GM18870 (cell line): ENCODE measurements around the gene DDR2.
"Not testable (repeated sequence)": the region's sequence is repeated elsewhere in the genome, so short reads cannot be mapped to it uniquely, and the experiment has no call there.

ENCODE experiments used
- ATAC-seq: cut with Tn5 transposase; IDR thresholded peaks from one replicate; pipeline ENCODE4 v1.9.1; 2021; ENCODE audit warnings: moderate library complexity; ENCODE audit not compliant: unreplicated experiment

DDR2 gene

DNA sequence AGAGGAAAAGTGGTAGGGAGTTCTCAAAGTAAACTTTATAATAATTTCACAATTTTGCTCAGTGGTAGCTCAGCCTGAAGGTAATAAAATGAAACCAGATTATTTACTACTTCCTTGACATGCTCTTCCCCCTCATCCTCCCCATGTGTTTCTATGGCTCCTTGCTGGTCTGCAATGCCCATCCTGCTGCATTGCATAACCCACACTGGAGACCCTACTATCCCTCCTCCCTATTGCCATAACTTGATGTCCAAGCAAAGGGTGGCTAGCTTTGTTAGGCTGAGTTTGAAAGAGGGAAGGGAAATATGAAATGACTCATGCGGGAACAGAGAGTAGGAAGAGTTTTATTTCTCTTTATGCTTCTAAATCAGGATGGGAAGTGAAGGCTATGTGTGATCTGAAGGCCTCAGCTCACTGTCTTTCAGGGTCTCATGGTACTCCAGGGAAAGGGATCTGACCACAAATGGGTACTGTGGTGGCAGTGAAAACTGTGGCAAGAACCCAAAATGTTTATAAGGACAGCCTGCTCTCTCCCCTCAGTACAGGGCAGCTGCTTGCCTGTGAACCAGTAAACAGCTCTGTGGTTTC is 121.8 kb downstream of the DDR2 start:
- ATAC-seq: no peak

DNA sequence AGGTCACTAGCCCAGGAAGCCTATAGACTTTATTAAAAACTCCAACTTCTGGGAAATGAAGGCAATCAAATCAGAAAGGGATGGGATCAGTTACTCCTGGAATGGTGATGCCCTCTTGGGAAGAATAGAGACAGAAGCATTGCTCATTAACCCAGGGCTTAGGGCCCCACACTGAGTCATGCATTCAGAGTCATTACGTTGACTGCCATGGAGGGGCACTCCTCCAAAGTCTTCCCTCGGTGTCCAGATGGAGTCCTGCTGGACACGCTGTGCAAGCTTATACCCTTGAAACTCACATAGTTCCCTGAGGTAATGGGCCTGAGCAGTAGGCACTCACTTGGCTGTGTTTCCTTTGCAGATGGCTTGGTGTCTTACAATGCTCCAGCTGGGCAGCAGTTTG is 123.0 kb downstream of the DDR2 start:
- no peak for ATAC-seq

DNA sequence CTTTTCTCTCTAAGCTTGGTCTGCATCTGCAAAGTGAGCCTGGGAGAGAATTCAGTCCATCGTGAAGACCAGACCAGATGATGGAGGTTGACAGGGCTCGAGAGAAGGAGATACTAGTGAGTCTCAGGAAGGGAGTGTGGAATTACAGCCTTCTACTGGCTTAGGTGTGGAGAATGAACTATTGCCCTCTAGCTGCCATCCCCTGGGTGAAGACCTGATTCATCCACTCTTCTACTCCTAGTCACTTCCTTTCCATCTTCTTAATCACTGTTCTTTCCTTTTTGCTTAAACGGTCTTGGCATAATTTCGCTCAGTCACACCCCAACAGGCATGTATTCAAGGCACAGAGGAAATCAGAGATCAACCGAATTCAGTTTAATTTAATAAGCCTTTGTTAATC is 124.3 kb downstream of the DDR2 start:
- no peak for ATAC-seq

DNA sequence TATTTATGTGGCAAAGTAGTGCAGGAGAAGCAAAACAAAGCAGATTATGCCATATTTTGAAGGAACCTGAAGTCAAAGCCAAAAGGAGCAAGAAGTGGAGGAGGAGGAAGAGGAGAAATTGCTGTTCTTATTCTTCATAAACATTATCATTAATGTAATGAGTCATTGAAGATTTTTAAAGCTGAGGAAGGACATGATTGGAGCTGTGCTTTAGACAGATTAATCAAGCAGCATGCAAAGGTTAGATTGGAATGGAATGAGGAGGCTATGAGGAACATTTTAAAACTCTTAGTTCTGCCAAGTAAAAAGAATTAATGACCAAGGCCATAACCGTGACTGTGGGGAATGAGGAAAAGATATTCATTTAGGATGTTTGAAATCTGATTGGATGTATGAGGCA is 125.2 kb downstream of the DDR2 start:
- ATAC-seq: no peak

DNA sequence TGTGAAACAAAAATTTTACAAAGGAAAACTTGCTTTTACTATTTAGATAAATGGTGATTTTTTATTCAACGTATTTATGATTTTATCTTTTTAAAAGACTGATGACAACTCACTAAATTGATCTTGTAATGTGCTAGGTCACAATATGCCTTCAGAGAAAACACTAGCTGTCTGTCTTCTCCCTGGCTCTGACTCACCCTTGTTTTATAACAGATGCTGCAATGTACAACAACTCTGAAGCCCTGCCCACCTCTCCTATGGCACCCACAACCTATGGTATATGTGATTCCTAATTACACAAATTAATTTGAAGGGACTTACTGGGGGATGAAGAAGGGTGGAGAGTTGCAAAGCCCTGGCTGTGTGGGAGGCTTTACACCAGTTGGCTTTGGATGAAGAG is 133.5 kb downstream of the DDR2 start:
- ATAC-seq: no peak

DNA sequence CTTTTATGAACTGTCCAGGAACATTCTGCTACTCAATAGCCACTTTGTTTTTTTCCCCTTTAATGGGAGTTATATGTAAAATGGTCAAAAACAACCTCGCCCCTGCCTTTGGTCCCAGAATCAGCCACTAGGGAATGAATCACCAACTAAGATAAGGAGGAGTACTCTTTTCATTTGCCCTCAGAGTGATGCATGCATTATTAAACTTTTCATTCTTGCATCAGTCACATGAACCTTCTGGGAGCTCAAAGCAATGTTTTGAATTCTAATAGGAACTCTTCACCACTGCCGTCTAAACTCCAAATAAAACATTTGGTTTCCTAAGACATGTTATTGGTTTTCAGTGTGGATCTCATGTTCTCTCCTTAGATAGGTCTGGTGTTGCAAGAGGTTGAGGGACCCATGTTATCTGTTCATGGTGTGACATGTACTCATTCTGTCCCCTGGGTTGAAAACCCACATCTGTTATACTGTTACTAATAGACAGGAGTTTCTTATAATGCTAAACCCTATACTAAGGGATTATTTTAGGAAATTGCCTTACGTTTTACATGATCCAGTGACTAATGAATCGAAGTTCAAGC is 140.4 kb downstream of the DDR2 start:
- no peak for ATAC-seq

DNA sequence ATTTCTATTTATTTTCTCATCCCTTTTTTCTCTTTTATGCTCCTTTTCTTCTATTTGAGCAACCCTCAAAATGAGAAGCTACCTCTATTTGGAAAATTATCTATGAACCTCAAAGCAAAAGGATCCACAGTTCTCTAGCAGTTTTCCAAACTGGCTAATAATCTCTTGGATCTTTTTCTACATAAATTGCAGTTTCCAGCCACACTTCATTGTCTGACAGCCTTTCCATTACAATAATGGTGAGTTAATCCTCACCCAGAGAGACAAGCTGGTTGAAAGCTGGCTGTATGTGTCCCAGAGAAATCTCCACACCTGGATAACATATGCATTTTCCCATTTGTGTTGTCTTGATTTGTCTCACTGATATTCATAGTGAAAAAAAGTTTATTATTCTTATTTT is 141.7 kb downstream of the DDR2 start:
- no peak for ATAC-seq

DNA sequence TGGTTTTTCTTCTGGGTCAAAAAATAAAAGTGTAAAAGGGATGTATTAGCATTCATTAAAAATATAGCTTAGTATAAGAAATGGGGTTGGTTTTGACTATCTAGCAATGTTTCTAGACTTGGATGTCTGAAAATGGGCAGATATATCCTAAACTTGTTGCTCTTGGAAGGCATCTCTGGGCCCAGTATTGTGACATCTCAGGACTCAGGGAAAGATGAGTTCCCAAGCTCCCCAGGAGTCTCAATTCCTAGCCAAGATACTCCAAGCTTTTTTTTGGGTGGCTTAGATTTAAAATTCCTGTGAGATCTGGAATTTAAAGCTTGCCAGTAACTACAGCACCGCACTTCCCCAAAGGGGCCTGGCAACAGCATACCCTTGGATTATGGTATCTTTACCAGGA is 146.8 kb downstream of the DDR2 start:
- ATAC-seq: no peak

DNA sequence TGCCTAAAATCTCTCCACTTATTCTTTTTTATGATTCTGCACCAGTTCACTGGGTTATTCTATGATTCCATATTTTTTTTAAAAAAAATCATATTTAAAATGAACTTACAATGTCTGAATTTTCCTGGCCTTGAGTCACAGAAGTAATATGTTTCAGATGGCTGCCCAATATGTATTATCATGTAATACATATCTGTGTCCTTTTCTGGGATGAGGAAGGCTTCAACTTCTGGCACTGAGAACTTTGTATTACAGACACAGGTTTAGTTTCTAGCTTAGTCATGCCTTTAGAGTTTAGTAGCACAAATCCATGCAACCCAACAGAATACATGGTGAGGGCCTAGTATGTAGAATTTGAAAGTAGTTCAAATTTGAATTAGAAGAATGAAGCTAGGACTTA is 150.4 kb downstream of the DDR2 start:
- no peak for ATAC-seq

DNA sequence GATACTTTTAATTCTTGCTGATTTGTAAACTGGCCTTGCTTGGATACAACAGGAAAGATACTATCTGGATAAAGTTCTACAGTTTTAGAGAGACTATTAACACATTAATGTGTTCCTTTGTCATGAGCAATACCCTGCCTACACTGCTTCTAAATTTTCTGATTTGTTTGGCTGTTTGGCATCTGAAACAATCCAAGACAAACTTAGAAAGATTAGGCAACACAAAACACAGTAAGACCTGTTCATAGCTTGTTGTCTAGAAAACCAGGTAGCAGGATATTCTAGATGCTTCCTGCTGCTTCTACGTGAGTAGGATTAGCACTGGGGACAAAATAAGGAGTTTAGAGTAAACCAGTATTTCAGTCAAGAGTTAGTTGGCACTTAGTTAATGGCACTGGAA is 152.7 kb downstream of the DDR2 start:
- ATAC-seq: not testable (repeated sequence)

DNA sequence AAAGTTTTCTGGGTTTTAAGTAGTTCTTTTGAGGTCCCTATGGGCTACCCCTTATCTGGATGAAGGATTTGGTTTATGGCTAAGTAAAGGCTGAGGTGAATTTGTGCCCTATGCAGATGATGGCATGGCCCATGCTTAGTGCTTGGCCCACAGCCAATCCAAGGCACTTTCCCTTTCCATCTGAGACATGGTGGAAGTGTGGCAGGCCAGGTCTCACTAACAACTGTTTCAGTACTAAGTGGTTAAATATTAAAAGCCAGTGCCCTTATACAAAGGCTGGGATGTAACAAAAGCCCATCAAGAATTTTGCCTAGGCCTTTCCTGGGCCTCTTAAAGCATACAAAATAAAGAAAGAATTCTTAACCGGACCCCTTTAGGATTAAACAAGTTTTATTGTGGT is 156.5 kb downstream of the DDR2 start:
- not testable (repeated sequence) for ATAC-seq

DNA sequence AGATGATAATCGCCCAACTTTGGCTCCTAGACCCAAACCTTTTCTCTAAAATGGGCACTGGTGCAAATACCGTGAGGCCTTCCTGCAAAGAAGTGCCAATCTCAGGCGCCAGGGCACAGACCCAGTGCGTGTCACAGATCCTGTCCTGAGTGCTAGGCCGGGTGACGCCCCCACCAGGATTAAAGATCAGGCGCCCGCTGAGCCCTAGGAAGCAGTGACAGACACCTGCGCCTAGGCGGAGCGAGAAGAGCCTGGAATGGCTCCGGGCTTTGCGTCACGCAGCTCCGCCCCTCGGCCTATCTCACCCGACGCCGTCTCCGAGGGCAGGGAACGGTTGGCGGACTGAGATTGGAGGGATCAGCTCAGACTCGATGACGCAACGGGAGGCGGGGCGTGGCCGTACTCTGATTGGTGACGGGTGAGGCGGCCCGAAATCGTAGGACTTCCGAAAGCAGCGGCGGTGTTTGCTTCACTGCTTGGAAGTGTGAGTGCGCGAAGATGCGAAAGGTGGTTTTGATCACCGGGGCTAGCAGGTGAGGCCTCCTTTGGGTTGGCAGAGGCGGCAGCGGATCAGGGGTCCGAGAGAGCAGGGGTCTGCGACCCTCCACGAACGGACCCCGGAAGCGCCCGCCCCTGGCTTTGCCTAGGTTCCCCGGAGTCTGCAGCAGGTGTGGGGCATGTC is 158.2 kb downstream of the DDR2 start, which contains the start of gene HSD17B7:
TSS of gene HSD17B7 (plus strand) at position 400 of the 682 bp plus-strand sequence. CDS start at position 499, 99 bp downstream.
- ATAC-seq: peak; percentile 99

DNA sequence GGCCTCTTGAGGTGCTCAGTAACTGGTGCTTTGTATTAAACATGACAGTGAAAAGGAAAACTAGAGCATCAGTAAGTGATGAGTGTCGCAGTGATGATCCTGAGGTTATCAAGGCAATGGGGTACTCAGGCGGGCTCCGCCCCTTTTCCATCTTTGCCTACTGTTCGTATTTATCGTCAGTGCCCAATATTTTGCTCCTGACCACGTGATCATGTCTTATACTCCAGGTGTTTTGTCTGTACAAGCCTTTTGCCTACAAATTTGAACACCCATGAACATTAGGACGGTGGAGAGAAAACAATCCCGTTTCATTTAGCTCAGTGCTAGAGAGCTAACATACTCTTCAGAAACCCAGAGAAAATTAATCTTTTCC is 158.7 kb downstream of the DDR2 start:
- ATAC-seq: not testable (repeated sequence)

DNA sequence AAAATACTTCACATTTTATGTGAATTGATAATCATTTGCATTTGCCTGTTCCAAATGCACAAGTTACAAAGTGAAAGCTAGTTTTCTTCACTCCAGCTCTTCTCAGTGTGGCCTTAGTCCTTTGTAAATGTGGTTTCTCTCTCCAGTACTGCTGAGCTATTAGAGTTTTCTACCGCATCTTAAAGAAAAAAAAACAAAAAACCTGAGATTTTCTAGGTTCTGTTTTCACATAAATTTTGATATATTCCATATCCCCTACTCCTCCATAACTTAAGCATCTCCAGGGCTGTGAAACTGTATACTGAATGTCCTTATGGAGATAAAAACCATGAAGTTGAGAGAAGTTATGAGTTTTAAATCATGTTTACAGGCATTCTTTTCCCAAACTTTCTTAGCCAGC is 162.0 kb downstream of the DDR2 start:
- ATAC-seq: not testable (repeated sequence)

DNA sequence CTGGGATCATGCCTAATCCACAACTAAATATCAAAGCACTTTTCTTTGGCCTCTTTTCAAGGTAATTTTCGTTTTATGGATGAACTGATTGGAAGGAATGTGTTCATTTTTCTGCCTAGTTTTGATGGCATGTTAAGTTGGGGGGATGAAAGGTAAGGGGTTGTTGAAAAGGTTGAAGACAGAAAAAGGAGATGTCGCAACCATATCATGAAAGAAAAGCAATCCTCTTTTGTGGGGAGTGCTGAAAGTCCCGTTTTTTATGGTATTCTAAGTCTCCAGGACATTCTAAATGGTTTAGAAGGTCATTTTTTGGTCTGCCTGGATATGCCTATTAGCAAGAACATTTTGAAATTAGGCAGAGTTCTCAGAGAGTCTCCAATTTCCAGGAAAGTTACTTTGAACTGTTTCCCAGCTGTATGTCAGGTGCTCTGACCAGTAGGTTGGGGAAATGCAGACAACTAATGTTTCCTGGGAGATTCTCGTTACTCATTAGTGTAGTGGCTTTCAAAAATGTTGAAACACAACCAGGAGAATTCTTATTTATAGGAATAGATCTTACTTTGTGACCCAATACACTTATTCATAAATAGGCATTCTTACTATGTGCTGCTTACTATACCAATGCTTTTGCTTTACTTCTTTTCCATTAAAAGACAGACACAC is 164.5 kb downstream of the DDR2 start:
- not testable (repeated sequence) for ATAC-seq

DNA sequence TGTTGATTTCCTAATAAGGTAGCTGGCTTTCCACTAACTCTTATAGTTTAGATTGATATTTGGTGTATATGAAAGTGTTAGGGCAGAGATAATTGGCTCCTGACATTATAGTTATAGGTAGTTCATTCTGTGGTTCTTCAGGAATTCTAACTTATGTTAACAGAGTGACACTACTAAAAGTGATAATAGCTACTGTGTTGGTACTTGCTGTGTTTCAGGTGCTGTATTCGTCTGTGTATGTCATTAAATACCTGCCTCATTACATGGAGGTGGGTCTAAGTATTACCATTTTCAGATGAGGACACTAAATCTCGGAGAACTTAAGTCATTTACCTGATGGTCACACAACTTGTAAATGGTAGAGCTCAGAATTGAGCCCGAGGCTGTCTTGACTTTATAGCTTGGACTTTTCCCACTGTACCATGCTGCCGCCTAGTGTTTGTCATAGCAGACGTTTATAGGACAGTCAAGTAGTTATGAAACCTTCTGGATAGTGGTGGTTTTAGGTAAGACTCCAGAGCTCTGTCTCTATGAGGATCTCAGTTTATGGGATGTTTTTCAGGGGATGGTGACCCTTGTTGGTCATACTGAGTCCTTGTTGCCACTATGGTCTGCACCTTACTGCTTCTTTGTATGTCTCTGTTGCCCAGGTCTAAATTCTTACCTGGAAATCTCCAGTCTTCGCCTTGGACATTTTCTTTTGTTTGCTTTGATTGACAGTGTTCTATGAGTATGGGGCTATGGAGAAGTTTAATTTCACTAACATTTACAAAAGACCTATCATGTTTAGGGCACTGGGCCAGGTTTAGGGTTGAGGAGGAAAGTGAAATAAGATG is 167.9 kb downstream of the DDR2 start:
- ATAC-seq: not testable (repeated sequence)

DNA sequence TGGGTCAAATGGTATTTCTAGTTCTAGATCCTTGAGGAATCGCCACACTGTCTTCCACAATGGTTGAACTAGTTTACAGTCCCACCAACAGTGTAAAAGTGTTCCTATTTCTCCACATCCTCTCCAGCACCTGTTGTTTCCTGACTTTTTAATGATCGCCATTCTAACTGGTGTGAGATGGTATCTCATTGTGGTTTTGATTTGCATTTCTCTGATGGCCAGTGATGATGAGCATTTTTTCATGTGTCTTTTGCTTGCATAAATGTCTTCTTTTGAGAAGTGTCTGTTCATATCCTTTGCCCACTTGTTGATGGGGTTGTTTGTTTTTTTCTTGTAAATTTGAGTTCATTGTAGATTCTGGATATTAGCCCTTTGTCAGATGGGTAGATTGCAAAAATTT is 175.2 kb downstream of the DDR2 start:
- ATAC-seq: not testable (repeated sequence)

DNA sequence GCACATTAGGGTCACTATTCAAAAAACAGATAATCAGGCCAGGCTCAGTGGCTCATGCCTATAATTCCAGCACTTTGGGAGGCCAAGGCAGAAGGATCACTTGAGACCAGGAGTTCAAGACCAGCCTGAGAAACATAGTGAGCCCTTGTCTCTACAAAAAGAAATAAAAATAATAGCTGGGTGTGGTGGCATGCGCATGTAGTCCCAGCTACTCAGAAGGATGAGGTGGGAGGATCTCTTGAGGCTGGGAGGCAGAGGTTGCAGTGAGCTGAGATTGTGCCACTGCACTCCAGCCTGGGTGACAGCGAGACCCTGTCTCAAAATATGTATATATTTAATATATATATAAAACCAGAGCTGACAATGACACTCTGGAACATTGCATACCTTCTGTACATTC is 180.1 kb downstream of the DDR2 start:
- not testable (repeated sequence) for ATAC-seq

DNA sequence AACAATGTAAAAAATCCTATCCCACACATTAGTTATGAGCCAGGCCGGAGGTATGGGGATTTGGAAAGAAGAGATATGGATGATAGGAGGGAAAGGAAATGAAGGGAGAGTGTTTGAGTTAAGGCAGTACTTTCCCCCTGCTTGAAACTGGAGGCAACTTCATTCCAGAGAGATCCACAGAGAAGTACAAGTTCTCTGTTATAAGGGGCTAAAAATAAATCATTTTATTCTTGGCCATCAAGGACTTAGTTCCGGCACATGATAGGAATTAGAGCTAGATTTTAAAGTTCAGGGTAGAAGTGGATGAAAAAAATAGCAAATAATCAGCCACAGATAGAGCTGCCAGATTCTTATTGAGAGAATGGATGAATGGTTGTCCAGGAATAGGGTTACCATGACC is 185.9 kb downstream of the DDR2 start:
- not testable (repeated sequence) for ATAC-seq

DNA sequence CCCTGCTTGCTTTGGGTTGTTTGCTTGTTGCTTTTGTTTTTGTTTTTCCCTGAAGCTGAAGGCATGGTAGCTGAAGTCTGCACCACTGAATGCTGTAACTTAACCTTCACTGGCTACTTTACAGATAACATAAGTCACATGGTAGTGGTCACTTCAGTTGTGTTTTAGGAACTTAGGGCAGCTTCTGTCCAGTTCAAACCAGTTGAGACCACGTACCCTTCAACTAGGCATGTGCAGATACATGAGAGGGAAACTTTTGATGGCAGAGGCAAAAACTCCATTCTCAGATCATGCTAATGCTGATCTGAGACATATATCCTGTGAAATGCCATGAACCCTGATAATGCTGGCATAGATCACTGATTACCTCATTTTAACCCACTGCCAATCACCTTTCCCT is 186.4 kb downstream of the DDR2 start:
- ATAC-seq: not testable (repeated sequence)
